ENCODE data around the gene SH2D1A. TPM values are rescaled to one million over a fixed set of nuclear protein-coding genes. Genes with fewer than 3 reads are reported as not detected.

The SH2D1A gene
- total and polyA plus RNA-seq, 2 of the 13 experiments (the other 11 are each of a cell fraction or from before 2014, with no cell fraction given) = not detected

DNA sequence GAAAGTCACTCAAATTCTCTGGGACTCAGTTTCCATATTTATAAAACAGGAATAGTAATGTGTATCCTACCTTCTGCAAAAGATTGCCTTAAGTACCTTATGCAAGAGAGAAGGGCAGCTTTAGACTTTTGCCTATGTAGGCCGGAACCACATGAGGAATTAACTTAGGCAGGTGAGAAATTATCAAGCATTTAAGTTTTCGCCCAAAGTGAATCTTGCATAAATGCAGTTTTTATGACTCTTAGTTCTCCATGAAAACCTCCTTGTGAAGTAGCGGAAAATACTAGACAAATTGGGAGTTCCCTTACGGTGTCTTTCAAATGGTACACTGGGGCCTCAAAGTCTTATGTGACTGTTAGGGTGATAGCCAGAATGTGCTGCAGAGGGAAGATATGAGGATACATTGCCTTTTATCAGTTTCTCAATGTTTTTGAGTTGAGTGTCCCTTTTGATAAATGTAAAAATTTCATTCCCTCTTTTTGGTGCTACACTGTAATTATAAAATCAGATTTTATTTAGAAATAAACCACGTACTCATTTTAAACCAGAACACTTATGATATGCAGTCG lies 2.6 kb downstream of the SH2D1A start:
- Histone ChIP-seq H3K27me3 (ENCODE audit: control insufficient read depth in 1 of 2, insufficient read depth in 2 of 2, low read length in 2 of 2) (no peaks in the 10 kb centered on the region), H3K27ac (ENCODE audit: extremely low read length, insufficient read depth, low read length) (no peak overlapping the region), H3K9ac (ENCODE audit: insufficient read depth, low read depth, low read length) (no peak overlapping the region), H4K20me1 (ENCODE audit: insufficient read depth, low read length) (no peaks in the 10 kb centered on the region), H3K4me1 (ENCODE audit: insufficient read depth, low read length) (no peaks in the 10 kb centered on the region), H3K36me3 (replicated peaks in 1 of 2; ENCODE audit: control insufficient read depth in 1 of 2, insufficient read depth in 2 of 2, low read length in 2 of 2) (no peaks in the 10 kb centered on the region), H3K4me3 (replicated peaks in 1 of 3; ENCODE audit: insufficient read depth in 1 of 3, low read depth in 2 of 3, low read length in 3 of 3) (no peak overlapping the region), H3K79me2 (ENCODE audit: insufficient read depth, low read length) (no peaks in the 10 kb centered on the region), H3K4me2 (ENCODE audit: low read depth, low read length) (no peak overlapping the region), H3K9me3 (ENCODE audit: low read length) (no peaks in the 10 kb centered on the region), H2AFZ (ENCODE audit: low read length) (no peak overlapping the region)
- WGBS (ENCODE audit: low lambda C conversion rate) = 75% methylated on average over 5 of the region's 6 CpGs
- no TSS peak for BruUV-seq (replicated peaks)
- ChIA-PET CTCF (ENCODE audit: low intra/inter-chr PET ratio, low total read pairs) (no interaction called here), POLR2A (no interaction called here)
- ATAC-seq (no peak), DNase-seq (ENCODE audit: low spot score) (no peak), FAIRE-seq (no peak)
- in situ Hi-C loops (cut with HindIII; ENCODE audit: extremely low pct_ligation_motif_present, low pct_unique_long_range_greater_than_20kb) (no loop called here), intact Hi-C loops (cut with micrococcal nuclease; ENCODE audit: unreplicated experiment) (no loop called here)
- TF ChIP-seq, protein P1, sequence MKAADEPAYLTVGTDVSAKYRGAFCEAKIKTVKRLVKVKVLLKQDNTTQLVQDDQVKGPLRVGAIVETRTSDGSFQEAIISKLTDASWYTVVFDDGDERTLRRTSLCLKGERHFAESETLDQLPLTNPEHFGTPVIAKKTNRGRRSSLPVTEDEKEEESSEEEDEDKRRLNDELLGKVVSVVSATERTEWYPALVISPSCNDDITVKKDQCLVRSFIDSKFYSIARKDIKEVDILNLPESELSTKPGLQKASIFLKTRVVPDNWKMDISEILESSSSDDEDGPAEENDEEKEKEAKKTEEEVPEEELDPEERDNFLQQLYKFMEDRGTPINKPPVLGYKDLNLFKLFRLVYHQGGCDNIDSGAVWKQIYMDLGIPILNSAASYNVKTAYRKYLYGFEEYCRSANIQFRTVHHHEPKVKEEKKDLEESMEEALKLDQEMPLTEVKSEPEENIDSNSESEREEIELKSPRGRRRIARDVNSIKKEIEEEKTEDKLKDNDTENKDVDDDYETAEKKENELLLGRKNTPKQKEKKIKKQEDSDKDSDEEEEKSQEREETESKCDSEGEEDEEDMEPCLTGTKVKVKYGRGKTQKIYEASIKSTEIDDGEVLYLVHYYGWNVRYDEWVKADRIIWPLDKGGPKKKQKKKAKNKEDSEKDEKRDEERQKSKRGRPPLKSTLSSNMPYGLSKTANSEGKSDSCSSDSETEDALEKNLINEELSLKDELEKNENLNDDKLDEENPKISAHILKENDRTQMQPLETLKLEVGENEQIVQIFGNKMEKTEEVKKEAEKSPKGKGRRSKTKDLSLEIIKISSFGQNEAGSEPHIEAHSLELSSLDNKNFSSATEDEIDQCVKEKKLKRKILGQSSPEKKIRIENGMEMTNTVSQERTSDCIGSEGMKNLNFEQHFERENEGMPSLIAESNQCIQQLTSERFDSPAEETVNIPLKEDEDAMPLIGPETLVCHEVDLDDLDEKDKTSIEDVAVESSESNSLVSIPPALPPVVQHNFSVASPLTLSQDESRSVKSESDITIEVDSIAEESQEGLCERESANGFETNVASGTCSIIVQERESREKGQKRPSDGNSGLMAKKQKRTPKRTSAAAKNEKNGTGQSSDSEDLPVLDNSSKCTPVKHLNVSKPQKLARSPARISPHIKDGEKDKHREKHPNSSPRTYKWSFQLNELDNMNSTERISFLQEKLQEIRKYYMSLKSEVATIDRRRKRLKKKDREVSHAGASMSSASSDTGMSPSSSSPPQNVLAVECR (CRISPR knock-in tag; IDR thresholded peaks at IDR 0.05; ENCODE audit: borderline replicate concordance) = no peak
- TF ChIP-seq ZNF614 (CRISPR knock-in tag; IDR thresholded peaks at IDR 0.05; ENCODE audit: borderline replicate concordance) = no peak
- TF ChIP-seq ZNF329 (CRISPR knock-in tag; IDR thresholded peaks at IDR 0.05; ENCODE audit: low read depth) = no peak
- no peak for TF ChIP-seq ZNF496 (CRISPR knock-in tag; IDR thresholded peaks at IDR 0.05; ENCODE audit: insufficient replicate concordance)
- TF ChIP-seq, protein P2, sequence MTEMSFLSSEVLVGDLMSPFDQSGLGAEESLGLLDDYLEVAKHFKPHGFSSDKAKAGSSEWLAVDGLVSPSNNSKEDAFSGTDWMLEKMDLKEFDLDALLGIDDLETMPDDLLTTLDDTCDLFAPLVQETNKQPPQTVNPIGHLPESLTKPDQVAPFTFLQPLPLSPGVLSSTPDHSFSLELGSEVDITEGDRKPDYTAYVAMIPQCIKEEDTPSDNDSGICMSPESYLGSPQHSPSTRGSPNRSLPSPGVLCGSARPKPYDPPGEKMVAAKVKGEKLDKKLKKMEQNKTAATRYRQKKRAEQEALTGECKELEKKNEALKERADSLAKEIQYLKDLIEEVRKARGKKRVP (CRISPR knock-in tag; IDR thresholded peaks at IDR 0.05) = no peak
- no peak for TF ChIP-seq PHF5A (CRISPR knock-in tag; IDR thresholded peaks at IDR 0.05; ENCODE audit: low read depth, unreplicated experiment)
- no peak for TF ChIP-seq ZNF317 (CRISPR knock-in tag; IDR thresholded peaks at IDR 0.05)
- TF ChIP-seq GABPB1 (CRISPR knock-in tag; IDR thresholded peaks at IDR 0.05) = no peak
- TF ChIP-seq, protein P3, sequence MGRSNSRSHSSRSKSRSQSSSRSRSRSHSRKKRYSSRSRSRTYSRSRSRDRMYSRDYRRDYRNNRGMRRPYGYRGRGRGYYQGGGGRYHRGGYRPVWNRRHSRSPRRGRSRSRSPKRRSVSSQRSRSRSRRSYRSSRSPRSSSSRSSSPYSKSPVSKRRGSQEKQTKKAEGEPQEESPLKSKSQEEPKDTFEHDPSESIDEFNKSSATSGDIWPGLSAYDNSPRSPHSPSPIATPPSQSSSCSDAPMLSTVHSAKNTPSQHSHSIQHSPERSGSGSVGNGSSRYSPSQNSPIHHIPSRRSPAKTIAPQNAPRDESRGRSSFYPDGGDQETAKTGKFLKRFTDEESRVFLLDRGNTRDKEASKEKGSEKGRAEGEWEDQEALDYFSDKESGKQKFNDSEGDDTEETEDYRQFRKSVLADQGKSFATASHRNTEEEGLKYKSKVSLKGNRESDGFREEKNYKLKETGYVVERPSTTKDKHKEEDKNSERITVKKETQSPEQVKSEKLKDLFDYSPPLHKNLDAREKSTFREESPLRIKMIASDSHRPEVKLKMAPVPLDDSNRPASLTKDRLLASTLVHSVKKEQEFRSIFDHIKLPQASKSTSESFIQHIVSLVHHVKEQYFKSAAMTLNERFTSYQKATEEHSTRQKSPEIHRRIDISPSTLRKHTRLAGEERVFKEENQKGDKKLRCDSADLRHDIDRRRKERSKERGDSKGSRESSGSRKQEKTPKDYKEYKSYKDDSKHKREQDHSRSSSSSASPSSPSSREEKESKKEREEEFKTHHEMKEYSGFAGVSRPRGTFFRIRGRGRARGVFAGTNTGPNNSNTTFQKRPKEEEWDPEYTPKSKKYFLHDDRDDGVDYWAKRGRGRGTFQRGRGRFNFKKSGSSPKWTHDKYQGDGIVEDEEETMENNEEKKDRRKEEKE (IDR thresholded peaks at IDR 0.05) = no peak
- TF ChIP-seq, protein P4, sequence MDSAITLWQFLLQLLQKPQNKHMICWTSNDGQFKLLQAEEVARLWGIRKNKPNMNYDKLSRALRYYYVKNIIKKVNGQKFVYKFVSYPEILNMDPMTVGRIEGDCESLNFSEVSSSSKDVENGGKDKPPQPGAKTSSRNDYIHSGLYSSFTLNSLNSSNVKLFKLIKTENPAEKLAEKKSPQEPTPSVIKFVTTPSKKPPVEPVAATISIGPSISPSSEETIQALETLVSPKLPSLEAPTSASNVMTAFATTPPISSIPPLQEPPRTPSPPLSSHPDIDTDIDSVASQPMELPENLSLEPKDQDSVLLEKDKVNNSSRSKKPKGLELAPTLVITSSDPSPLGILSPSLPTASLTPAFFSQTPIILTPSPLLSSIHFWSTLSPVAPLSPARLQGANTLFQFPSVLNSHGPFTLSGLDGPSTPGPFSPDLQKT (CRISPR knock-in tag; IDR thresholded peaks at IDR 0.05; ENCODE audit: borderline replicate concordance) = no peak
- TF ChIP-seq ZNF282 (IDR thresholded peaks at IDR 0.05; ENCODE audit: partially characterized antibody) = no peak
- TF ChIP-seq MTF2 (CRISPR knock-in tag; IDR thresholded peaks at IDR 0.05; ENCODE audit: borderline replicate concordance) = no peak
- no peak for TF ChIP-seq ZSCAN22 (CRISPR knock-in tag; IDR thresholded peaks at IDR 0.05)
- no peak for TF ChIP-seq NKX3-1 (CRISPR knock-in tag; IDR thresholded peaks at IDR 0.05)

Data from HepG2 (cell line).